ENCODE measurements around the gene MFAP4.

Gene MFAP4

GRCh38 chr17:19384723-19385391, 2.1 kb downstream of the MFAP4 start:
- DNase-seq: peak; percentile 94

- DNase-seq: peak; percentile 30
These were observed 3.1 kb downstream of the MFAP4 start for GRCh38 chr17:19383681-19384470.

DNA sequence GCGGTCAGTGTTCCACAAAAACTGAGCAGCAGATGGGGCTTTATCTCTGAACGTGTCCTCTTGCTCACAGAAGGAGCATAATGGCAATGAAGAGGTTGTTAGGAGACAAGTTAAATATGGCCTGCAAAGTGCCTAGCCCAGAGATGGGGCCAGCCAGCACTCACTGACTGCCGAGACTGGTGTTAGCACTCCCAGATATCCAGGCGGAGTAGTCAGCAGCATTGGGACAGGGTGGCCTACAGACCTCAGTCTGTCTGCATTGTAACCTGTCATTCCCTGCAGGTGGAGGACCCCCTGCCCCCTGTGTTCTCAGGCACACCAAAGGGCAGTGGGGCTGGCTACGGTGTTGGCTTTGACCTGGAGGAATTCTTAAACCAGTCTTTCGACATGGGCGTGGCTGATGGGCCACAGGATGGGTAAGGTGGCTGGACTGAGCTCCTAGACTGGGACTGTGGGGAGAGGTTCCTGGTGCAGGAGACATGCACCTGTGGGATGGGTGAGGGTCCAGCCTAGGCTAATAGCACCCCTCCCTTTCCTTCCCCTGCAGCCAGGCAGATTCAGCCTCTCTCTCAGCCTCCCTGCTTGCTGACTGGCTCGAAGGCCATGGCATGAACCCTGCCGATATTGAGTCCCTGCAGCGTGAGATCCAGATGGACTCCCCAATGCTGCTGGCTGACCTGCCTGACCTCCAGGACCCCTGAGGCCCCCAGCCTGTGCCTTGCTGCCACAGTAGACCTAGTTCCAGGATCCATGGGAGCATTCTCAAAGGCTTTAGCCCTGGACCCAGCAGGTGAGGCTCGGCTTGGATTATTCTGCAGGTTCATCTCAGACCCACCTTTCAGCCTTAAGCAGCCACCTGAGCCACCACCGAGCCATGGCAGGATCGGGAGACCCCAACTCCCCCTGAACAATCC, 4.2 kb downstream of the MFAP4 start:
- no peak for DNase-seq

DNA sequence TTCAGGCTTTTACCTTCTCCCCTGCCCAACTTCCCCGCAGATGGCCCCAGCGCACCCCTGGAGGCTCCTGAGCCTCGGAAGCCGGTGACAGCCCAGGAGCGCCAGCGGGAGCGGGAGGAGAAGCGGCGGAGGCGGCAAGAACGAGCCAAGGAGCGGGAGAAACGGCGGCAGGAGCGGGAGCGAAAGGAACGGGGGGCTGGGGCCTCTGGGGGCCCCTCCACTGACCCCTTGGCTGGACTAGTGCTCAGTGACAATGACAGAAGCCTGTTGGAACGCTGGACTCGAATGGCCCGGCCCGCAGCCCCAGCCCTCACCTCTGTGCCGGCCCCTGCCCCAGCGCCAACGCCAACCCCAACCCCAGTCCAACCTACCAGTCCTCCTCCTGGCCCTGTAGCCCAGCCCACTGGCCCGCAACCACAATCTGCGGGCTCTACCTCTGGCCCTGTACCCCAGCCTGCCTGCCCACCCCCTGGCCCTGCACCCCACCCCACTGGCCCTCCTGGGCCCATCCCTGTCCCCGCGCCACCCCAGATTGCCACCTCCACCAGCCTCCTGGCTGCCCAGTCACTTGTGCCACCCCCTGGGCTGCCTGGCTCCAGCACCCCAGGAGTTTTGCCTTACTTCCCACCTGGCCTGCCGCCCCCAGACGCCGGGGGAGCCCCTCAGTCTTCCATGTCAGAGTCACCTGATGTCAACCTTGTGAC, 5.1 kb downstream of the MFAP4 start:
- DNase-seq: no peak

DNA sequence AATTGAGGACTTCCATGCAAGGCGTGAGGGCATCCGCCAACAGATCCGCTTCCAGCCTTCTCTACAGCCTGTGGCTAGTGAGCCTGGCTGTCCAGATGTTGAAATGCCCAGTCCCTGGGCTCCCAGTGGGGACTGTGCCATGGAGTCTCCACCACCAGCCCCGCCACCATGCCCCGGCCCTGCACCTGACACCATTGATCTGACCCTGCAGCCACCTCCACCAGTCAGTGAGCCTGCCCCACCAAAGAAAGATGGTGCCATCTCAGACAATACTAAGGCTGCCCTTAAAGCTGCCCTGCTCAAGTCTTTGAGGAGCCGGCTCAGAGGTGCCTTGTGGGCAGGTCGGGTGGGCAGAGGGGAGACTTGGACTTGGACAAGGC, 5.6 kb downstream of the MFAP4 start:
- DNase-seq: no peak

- no peak for DNase-seq
These were observed 6.3 kb downstream of the MFAP4 start for GRCh38 chr17:19380481-19381301.

GRCh38 chr17:19379361-19380065, 7.5 kb downstream of the MFAP4 start:
- no peak for DNase-seq

DNA sequence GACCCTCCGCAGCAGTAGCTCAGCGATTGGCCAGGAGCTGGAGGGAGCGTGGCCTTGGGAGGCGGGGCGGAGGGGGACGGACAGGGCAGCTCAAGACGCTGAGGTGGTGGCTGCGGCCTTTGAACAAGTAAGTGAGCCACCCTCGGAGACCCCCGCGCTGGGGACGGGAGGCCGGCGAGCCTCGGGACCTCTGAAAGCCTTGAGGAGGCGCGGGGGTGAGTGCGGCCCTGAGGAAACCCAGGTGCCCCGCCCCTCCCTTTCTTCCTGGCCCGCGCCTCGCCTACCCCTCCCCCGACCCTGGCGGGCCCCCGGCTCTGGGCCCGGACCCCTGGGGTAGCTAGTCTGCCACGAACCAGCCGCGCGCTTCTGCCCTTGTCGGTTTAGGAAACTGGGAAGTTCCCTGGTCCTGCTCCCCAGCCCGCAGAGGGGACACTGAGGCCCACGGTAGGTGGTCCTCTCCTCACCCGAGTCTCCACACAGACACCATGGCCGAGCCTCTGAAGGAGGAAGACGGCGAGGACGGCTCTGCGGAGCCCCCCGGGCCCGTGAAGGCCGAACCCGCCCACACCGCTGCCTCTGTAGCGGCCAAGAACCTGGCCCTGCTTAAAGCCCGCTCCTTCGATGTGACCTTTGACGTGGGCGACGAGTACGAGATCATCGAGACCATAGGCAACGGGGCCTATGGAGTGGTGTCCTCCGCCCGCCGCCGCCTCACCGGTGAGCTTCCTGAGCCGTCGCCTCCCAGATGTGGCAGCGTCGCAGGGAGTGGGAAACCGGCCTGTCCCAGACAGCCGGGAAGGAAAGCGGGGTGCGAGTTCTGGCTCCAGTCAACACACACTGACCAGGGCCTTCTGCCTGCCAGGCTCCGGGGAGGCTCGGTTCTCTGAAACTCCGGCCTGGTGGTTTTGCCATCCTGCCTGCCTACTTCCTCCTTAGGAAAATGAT, 8.3 kb downstream of the MFAP4 start, which contains the start of gene MAPK7:
Gene MAPK7, plus strand, starts transcription at position 83 of the 945 bp plus-strand sequence. Its CDS starts 403 bp downstream, at position 486.
- DNase-seq: no peak

- DNase-seq: peak; percentile 99
These were observed 9.2 kb downstream of the MFAP4 start for GRCh38 chr17:19377602-19378415.

- DNase-seq: no peak
These were observed 10.2 kb downstream of the MFAP4 start for GRCh38 chr17:19376811-19377210.

GRCh38 chr17:19375732-19376131, 11.3 kb downstream of the MFAP4 start:
- no peak for DNase-seq

DNA sequence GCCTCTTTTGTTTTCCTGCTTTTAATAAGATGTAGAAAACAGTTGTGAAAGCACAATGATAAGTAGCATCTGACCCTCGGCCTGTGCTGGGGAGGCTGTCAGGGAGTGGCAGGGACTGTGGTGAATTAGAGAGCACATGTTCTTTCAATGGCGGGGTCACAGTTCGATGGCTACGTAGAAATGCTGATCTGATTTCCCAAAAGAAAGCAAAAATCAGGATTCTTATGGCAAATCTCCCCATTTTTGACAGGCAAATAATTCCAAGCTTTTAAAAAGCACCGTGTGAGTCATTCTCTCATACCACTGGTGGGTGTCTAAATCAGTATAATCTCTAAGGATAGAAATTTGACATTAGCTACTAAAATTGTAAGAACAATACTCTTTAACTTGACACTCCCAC, 12.9 kb downstream of the MFAP4 start:
- DNase-seq: no peak

GRCh38 chr17:19372866-19373504, 14.0 kb downstream of the MFAP4 start:
- no peak for DNase-seq

DNA sequence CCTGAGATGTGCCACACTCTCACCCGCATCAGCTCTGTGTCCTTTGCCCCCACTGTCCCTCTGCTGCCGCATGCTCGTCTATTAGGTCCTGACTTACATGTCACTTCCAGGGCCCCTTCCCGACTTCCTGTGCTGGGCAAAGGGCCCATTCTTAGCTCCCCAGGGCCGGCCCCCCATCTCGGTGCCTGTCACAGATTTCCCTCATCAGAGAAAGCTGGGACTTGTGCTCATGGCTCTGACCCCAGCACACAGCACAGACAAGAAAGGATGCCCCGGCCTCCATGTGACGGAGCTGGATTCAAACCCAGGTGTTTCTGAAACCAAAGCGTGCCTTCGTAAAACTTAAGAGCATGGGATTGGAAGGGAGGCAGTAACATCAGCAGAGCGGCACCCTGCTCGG, 14.6 kb downstream of the MFAP4 start:
- no peak for DNase-seq

- no peak for DNase-seq
These were observed 15.0 kb downstream of the MFAP4 start for GRCh38 chr17:19372011-19372370.

DNA sequence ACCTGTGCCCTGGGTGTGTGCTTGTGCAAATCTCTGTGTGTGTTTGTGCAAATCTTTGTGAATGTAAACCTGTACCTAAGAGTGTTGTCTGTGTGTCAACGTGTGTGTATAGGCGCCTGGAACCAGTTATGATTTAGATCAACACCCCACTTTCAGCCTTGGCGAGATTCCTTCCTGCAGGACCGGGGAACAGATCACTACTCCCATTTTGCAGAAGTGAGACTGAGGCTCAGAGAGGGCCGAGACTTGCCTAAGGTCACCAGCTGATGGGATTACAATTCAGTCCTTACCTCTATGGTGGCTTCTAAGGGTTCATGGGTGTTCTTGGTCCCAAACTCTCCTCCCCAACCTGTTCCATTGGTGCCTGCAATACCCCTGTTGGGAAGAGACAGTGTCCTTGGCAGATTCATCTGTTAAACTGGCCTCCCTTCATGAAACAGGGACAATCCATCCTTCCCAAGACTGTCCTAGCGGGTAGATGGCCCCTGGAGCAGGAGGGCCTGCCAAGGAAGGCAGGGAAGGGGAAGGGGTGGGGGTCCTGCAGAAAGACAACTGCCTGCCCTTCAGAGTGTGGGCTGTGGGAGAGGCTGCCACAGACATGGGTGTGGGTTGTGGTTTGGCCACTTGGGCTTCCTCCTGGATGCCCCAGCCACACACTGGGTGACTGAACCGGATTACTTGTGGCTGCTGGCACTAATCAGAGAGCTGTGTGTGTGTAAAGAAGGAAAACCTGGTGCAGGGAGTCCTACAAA, 15.6 kb downstream of the MFAP4 start:
- DNase-seq: no peak

- DNase-seq: no peak
These were observed 16.5 kb downstream of the MFAP4 start for GRCh38 chr17:19370493-19370960.
